Measurements from ENCODE around the gene PLXNA4. TPM values are rescaled to one million over a fixed set of nuclear protein-coding genes. Genes with fewer than 3 reads are reported as not detected.

The PLXNA4 gene
- total and polyA plus RNA-seq, 4 donors: 0.63 to 4.6 (median 2.1) TPM

DNA sequence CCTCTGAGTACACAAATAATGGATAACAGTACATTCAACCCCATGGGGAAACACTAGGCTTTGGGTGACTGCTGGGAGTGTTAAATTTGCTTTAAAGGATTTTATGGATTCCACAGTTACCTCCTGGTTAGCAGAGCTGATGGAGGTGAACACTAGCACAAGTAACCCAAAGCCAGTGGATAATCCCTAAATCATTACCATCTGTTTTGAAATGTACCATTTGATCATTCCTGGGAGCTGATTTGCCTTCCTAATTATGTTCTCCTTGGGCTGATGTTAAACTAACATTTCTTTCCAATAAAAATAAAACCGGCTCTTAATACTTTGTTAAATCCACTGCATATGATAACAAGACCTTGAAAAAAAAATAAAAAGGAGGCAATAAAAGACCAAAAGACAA, 493.9 kb downstream of the PLXNA4 start:
- Histone ChIP-seq H3K4me1 (ENCODE audit: control insufficient read depth in 5 of 5, insufficient read depth in 5 of 5, low read length in 5 of 5) (peaks cover 0 to 32% (median 4%) of the 10 kb centered on the region in 5 donors), H3K4me3 (no peak overlapping the region), H3K9ac (ENCODE audit: insufficient read depth in 1 of 2, low read length in 2 of 2) (no peak overlapping the region), H3K36me3 (ENCODE audit: control insufficient read depth in 4 of 4, insufficient read depth in 4 of 4, low read length in 4 of 4) (no peaks in the 10 kb centered on the region), H3K9me3 (ENCODE audit: control insufficient read depth in 4 of 4, insufficient read depth in 3 of 4, low read length in 3 of 4) (no peaks in the 10 kb centered on the region), H3K27ac (ENCODE audit: low read depth in 1 of 2, low read length in 1 of 2) (no peak overlapping the region), H3K27me3 (ENCODE audit: control insufficient read depth in 3 of 3, insufficient read depth in 3 of 3, low read length in 2 of 3) (no peaks in the 10 kb centered on the region)
- TF ChIP-seq, protein P1, sequence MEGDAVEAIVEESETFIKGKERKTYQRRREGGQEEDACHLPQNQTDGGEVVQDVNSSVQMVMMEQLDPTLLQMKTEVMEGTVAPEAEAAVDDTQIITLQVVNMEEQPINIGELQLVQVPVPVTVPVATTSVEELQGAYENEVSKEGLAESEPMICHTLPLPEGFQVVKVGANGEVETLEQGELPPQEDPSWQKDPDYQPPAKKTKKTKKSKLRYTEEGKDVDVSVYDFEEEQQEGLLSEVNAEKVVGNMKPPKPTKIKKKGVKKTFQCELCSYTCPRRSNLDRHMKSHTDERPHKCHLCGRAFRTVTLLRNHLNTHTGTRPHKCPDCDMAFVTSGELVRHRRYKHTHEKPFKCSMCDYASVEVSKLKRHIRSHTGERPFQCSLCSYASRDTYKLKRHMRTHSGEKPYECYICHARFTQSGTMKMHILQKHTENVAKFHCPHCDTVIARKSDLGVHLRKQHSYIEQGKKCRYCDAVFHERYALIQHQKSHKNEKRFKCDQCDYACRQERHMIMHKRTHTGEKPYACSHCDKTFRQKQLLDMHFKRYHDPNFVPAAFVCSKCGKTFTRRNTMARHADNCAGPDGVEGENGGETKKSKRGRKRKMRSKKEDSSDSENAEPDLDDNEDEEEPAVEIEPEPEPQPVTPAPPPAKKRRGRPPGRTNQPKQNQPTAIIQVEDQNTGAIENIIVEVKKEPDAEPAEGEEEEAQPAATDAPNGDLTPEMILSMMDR (IDR thresholded peaks at IDR 0.05; ENCODE audit: control extremely low read depth, extremely low read depth): no peak
- WGBS, 2 donors: 81 to 95% methylated on average over 1 of the region's 1 CpG
- DNase-seq: no peak
- ATAC-seq (ENCODE audit: insufficient read depth, low FRiP score): no peak

DNA sequence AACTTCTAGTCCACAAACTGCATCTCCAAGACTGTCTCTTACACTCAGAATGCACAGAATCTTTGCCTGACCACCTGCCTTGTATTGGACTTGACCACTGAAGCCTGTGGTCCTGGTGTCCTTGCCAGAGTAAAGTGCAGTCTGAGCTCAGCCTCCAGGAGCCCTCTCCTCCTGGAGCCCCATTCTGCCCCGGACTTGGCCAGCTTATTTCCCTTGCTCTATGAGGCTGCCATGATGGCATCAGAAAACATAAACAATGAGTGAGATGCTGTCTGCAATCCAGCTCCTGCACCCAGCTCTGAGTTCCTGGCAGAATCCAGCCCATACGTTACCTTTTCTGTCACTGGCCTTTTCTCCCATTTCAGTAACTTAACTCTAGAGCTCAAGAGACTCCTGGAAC, 494.6 kb downstream of the PLXNA4 start:
- TF ChIP-seq, protein P1 (IDR thresholded peaks at IDR 0.05; ENCODE audit: control extremely low read depth, extremely low read depth): no peak
- no peaks in the 10 kb centered on the region for H3K36me3 ChIP-seq (ENCODE audit: control insufficient read depth in 4 of 4, insufficient read depth in 4 of 4, low read length in 4 of 4)
- 81 to 84% methylated on average over 2 of the region's 2 CpGs for WGBS, 2 donors
- H3K27me3 ChIP-seq (ENCODE audit: control insufficient read depth in 3 of 3, insufficient read depth in 3 of 3, low read length in 2 of 3): no peaks in the 10 kb centered on the region
- no peak for ATAC-seq (ENCODE audit: insufficient read depth, low FRiP score)
- H3K9me3 ChIP-seq (ENCODE audit: control insufficient read depth in 4 of 4, insufficient read depth in 3 of 4, low read length in 3 of 4): no peaks in the 10 kb centered on the region
- no peak overlapping the region for H3K27ac ChIP-seq (ENCODE audit: low read depth in 1 of 2, low read length in 1 of 2)
- no peak for DNase-seq
- H3K4me3 ChIP-seq: no peak overlapping the region
- H3K9ac ChIP-seq (ENCODE audit: insufficient read depth in 1 of 2, low read length in 2 of 2): no peak overlapping the region
- H3K4me1 ChIP-seq (ENCODE audit: control insufficient read depth in 5 of 5, insufficient read depth in 5 of 5, low read length in 5 of 5): peaks cover 0 to 39% (median 4%) of the 10 kb centered on the region in 5 donors

DNA sequence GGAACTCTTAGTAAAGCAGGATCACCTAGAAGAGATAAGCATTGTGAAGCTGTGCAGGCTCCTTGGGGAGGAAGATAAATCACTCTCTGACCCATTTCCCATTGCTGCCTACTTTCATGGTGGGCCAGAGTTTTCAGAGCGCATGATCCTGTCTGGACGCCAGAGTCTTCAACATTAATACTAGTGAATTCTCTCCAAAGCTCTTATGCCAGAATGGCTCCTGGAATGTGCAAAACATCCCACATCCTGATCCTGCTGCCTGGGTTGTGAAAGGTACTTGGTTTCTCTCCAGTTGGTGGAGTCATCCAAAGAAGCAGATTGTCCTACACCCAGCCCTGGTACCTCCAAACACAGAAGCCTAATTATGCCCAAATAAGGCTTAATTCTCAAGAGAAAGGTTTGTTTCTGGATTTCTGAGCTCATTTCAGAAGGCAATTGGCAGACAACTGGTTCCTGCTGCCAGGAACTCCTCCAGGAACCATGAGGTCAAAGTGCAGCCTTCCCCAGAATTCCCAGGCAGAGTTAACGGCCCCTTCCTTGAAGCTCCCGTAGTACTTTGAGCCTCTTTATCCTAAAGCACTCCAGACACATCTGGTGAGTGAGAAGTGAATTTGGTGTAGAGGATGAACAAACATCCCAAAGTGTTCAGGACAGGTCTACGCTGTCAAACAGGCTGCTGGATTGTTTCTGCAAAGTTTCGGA, 495.2 kb downstream of the PLXNA4 start:
- Histone ChIP-seq H3K4me3 (no peak overlapping the region), H3K9me3 (ENCODE audit: control insufficient read depth in 4 of 4, insufficient read depth in 3 of 4, low read length in 3 of 4) (no peaks in the 10 kb centered on the region), H3K9ac (ENCODE audit: insufficient read depth in 1 of 2, low read length in 2 of 2) (no peak overlapping the region), H3K36me3 (ENCODE audit: control insufficient read depth in 4 of 4, insufficient read depth in 4 of 4, low read length in 4 of 4) (no peaks in the 10 kb centered on the region), H3K27ac (ENCODE audit: low read depth in 1 of 2, low read length in 1 of 2) (no peak overlapping the region), H3K27me3 (ENCODE audit: control insufficient read depth in 3 of 3, insufficient read depth in 3 of 3, low read length in 2 of 3) (peaks cover 0 to under 1% (median 0%) of the 10 kb centered on the region in 3 donors), H3K4me1 (ENCODE audit: control insufficient read depth in 5 of 5, insufficient read depth in 5 of 5, low read length in 5 of 5) (peaks cover 0 to 45% (median 4%) of the 10 kb centered on the region in 5 donors)
- WGBS, 2 donors: 68 to 75% methylated on average over 6 of the region's 6 CpGs
- DNase-seq: peak in 2 of 3 donors; percentile 29 to 43
- TF ChIP-seq, protein P1 (IDR thresholded peaks at IDR 0.05; ENCODE audit: control extremely low read depth, extremely low read depth): no peak
- peak; percentile 37 for ATAC-seq (ENCODE audit: insufficient read depth, low FRiP score)
